Keratinocyte (primary cell): ENCODE measurements around the gene KIF1B. TPM values are rescaled to one million over a fixed set of nuclear protein-coding genes. Genes with fewer than 3 reads are reported as not detected.
"Not testable (repeated sequence)": the region's sequence is repeated elsewhere in the genome, so short reads cannot be mapped to it uniquely, and the experiment has no call there.

Source experiments
- DNase-seq: peaks from one replicate; pipeline ENCODE4 v3.0.0-alpha.2; 2011; ENCODE audit warnings: low read depth, missing footprints, low spot score
- FAIRE-seq: peaks from 2 replicates; lab custom pipeline; 2011; peaks lifted over from hg19 to GRCh38; lab: Jason Lieb, UNC
- H2AFZ ChIP-seq: 2 replicates; pipeline ENCODE4 v1.6.0; 2012; ENCODE audit warnings: low read length, control low read depth, inconsistent platforms; ENCODE audit not compliant: control insufficient read depth
- H3K27ac ChIP-seq: 2 replicates; pipeline ENCODE4 v1.5.1; 2011; ENCODE audit warnings: low read length; ENCODE audit not compliant: control insufficient read depth, insufficient read depth
- H3K27me3 ChIP-seq: 3 replicates; pipeline ENCODE4 v1.6.0; 2011; ENCODE audit warnings: low read length; ENCODE audit not compliant: control insufficient read depth, insufficient read depth; ENCODE audit errors: extremely low read depth
- H3K36me3 ChIP-seq, 2 experiments: 2 replicates in 1 of 2; 3 replicates in 1 of 2; pipeline ENCODE4 v1.5.1; 2011; ENCODE audit warnings: low read length in 2 of 2, mild to moderate bottlenecking in 1 of 2; ENCODE audit not compliant: control insufficient read depth in 2 of 2, insufficient read depth in 2 of 2; ENCODE audit errors: extremely low read depth in 1 of 2
- H3K4me1 ChIP-seq: 3 replicates; pipeline ENCODE4 v1.5.1; 2011; ENCODE audit warnings: low read length; ENCODE audit not compliant: control insufficient read depth, insufficient read depth; ENCODE audit errors: extremely low read depth
- H3K4me2 ChIP-seq: 3 replicates; pipeline ENCODE4 v1.6.0; 2011; ENCODE audit warnings: low read depth, low read length; ENCODE audit not compliant: control insufficient read depth, insufficient read depth; ENCODE audit errors: extremely low read depth
- H3K4me3 ChIP-seq, 3 experiments: fragments of 200-600 bp in 1 of 3; sonication (generic) in 1 of 3; 2 replicates in 2 of 3; 3 replicates in 1 of 3; pipeline ENCODE4 v1.5.1; 2011 to 2016; ENCODE audit warnings: low read length in 3 of 3, mild to moderate bottlenecking in 3 of 3, control low read depth in 2 of 3, inconsistent platforms in 1 of 3, low read depth in 1 of 3, mixed read lengths in 1 of 3, mixed run types in 1 of 3, moderate library complexity in 1 of 3; ENCODE audit not compliant: control insufficient read depth in 2 of 3, insufficient read depth in 2 of 3; ENCODE audit errors: extremely low read depth in 1 of 3
- H3K79me2 ChIP-seq: 2 replicates; pipeline ENCODE4 v1.6.0; 2012; ENCODE audit warnings: low read length; ENCODE audit not compliant: control insufficient read depth, insufficient read depth
- H3K9ac ChIP-seq: 3 replicates; pipeline ENCODE4 v1.6.0; 2011; ENCODE audit warnings: low read length; ENCODE audit not compliant: control insufficient read depth, insufficient read depth; ENCODE audit errors: extremely low read depth
- H3K9me1 ChIP-seq: 3 replicates; pipeline ENCODE4 v1.6.0; 2011; ENCODE audit warnings: low read length; ENCODE audit not compliant: control insufficient read depth, insufficient read depth; ENCODE audit errors: extremely low read depth
- H3K9me3 ChIP-seq: 2 replicates; pipeline ENCODE4 v1.5.1; 2012; ENCODE audit warnings: low read depth, low read length; ENCODE audit not compliant: control insufficient read depth
- H4K20me1 ChIP-seq: 3 replicates; pipeline ENCODE4 v1.6.0; 2011; ENCODE audit warnings: low read length; ENCODE audit not compliant: control insufficient read depth, insufficient read depth; ENCODE audit errors: extremely low read depth
- CTCF ChIP-seq, 3 experiments: IDR thresholded peaks in 1 of 3; conservative IDR thresholded peaks in 1 of 3; optimal IDR thresholded peaks in 1 of 3; 2 replicates in 2 of 3; 3 replicates in 1 of 3; pipeline versions ENCODE3 to v1.5.1; 2011; ENCODE audit warnings: low read length in 3 of 3, mild to moderate bottlenecking in 3 of 3, moderate library complexity in 2 of 3, control low read depth in 1 of 3, inconsistent platforms in 1 of 3; ENCODE audit not compliant: insufficient read depth in 2 of 3; ENCODE audit errors: extremely low read depth in 1 of 3
- EZH2 ChIP-seq: IDR thresholded peaks from one replicate; pipeline ENCODE4 v1.6.1; 2012; ENCODE audit warnings: inconsistent platforms, mild to moderate bottlenecking, low read length, moderate library complexity
- dilution Hi-C: fragments of 300-500 bp; cut with MboI; formaldehyde crosslinking; loops from one replicate; pipeline ENCODE4 v1.7.0; 2020; ENCODE audit warnings: low sequenced_read_pairs; ENCODE audit not compliant: extremely low pct_ligation_motif_present
- polyA plus RNA-seq, 5 experiments: library from polyadenylated mRNA; depleted of rRNA in 3 of 5; stranded (reverse) in 3 of 5; stranded (forward) in 1 of 5; unstranded in 1 of 5; fragments of >200 nt; gene quantifications; 1 replicate in 1 of 5; 2 replicates in 3 of 5; 3 replicates in 1 of 5; pipeline versions ENCODE4 v1.2.1 to v1.2.3, GENCODE V29; 2011 to 2012; ENCODE audit warnings: missing spikeins in 2 of 5, low read depth in 1 of 5, low replicate concordance in 1 of 5

Gene KIF1B
- polyA plus RNA-seq, 1 donor (not counting 4 experiments of a cell fraction or from before 2014, with no cell fraction given), result 15.1 TPM

- Histone ChIP-seq H3K4me1 (peaks cover 6% of the 10 kb centered on the region), H3K36me3 (peaks cover 33 to 47% of the 10 kb centered on the region in 2 experiments)
These were observed 205.0 kb downstream of the KIF1B start for GRCh38 chr1:10415211-10415930.

GRCh38 chr1:10415967-10416366 is 205.6 kb downstream of the KIF1B start:
- H2AFZ ChIP-seq, H3K4me2 ChIP-seq, H3K9me1 ChIP-seq, H3K9ac ChIP-seq, H4K20me1 ChIP-seq, DNase-seq, H3K4me1 ChIP-seq, FAIRE-seq, H3K79me2 ChIP-seq, H3K4me3 ChIP-seq, H3K9me3 ChIP-seq, dilution Hi-C loops, H3K27me3 ChIP-seq: not testable (repeated sequence)
- Histone ChIP-seq H3K36me3 (peaks cover 32 to 45% of the 10 kb centered on the region in 2 experiments), H3K27ac (peak overlapping the region; percentile 48)

More at GRCh38 chr1:10415211-10415930, 205.0 kb downstream of the KIF1B start:
- Histone ChIP-seq H3K9me1 (no peaks in the 10 kb centered on the region), H3K4me2 (peak overlapping the region; percentile 27), H3K27ac (peak overlapping the region; percentile 64), H3K4me3 (no peak overlapping the region), H4K20me1 (no peaks in the 10 kb centered on the region), H3K27me3 (no peaks in the 10 kb centered on the region), H2AFZ (peak overlapping the region; percentile 28), H3K9me3 (no peaks in the 10 kb centered on the region), H3K9ac (no peak overlapping the region), H3K79me2 (no peaks in the 10 kb centered on the region)
- TF ChIP-seq EZH2, result no peak
- TF ChIP-seq CTCF (optimal IDR thresholded peaks at IDR 0.05 in 1 of 3, IDR thresholded peaks at IDR 0.05 in 1 of 3, conservative IDR thresholded peaks at IDR 0.05 in 1 of 3; ENCODE audit: extremely low read depth in 1 of 3, insufficient read depth in 2 of 3, low read length in 3 of 3), result no peak
- DNase-seq (no peak), FAIRE-seq (no peak)
- dilution Hi-C loops, result no loop called here

- DNase-seq, H3K4me3 ChIP-seq, dilution Hi-C loops, H3K9me3 ChIP-seq, H3K27ac ChIP-seq, H3K27me3 ChIP-seq, H3K9me1 ChIP-seq, H2AFZ ChIP-seq, H3K79me2 ChIP-seq, H3K9ac ChIP-seq, H3K4me2 ChIP-seq, FAIRE-seq, H3K4me1 ChIP-seq, H4K20me1 ChIP-seq: not testable (repeated sequence)
- H3K36me3 ChIP-seq, result peaks cover 23 to 30% of the 10 kb centered on the region in 2 experiments
These were observed 208.4 kb downstream of the KIF1B start for GRCh38 chr1:10418741-10419140.
